KMS-11 (cell line): ENCODE results near the gene SYK.

ENCODE experiments used
- H2AFZ ChIP-seq: fragments of 200-600 bp; sonication (generic); 2 replicates; pipeline ENCODE4 v1.6.1; 2016; ENCODE audit warnings: antibody characterized with exemption, mixed run types, low read depth
- H3K27ac ChIP-seq: fragments of 200-600 bp; sonication (generic); 2 replicates; pipeline ENCODE4 v1.6.1; 2016; ENCODE audit warnings: mild to moderate bottlenecking, mixed run types
- H3K27me3 ChIP-seq: fragments of 200-600 bp; sonication (generic); 2 replicates; pipeline ENCODE4 v1.6.1; 2017; ENCODE audit warnings: mild to moderate bottlenecking, low read depth, mixed run types, moderate library complexity; ENCODE audit not compliant: insufficient read depth
- H3K36me3 ChIP-seq: fragments of 200-600 bp; sonication (generic); 2 replicates; pipeline ENCODE4 v1.6.1; 2017; ENCODE audit warnings: mild to moderate bottlenecking, mixed run types; ENCODE audit not compliant: insufficient read depth
- H3K4me1 ChIP-seq: fragments of 200-600 bp; sonication (generic); 2 replicates; pipeline ENCODE4 v1.6.1; 2016; ENCODE audit warnings: mild to moderate bottlenecking, low read depth, mixed run types; ENCODE audit not compliant: poor library complexity, severe bottlenecking
- H3K4me2 ChIP-seq: fragments of 200-600 bp; sonication (generic); 2 replicates; pipeline ENCODE4 v1.7.0; 2016; ENCODE audit warnings: mild to moderate bottlenecking, mixed run types
- H3K4me3 ChIP-seq: fragments of 200-600 bp; sonication (generic); IDR thresholded peaks from 2 replicates; pipeline ENCODE4 v1.6.1; 2017; ENCODE audit warnings: low read depth, low read length, mixed read lengths; ENCODE audit not compliant: insufficient read depth
- H3K79me2 ChIP-seq: fragments of 200-600 bp; sonication (generic); 2 replicates; pipeline ENCODE4 v1.6.1; 2016; ENCODE audit warnings: low read depth, mixed run types; ENCODE audit not compliant: insufficient read depth
- H3K9ac ChIP-seq: fragments of 200-600 bp; sonication (generic); 2 replicates; pipeline ENCODE4 v1.6.1; 2016; ENCODE audit warnings: mild to moderate bottlenecking, mixed run types
- H4K20me1 ChIP-seq: fragments of 200-600 bp; sonication (generic); 2 replicates; pipeline ENCODE4 v1.6.1; 2016; ENCODE audit warnings: mild to moderate bottlenecking, mixed run types; ENCODE audit not compliant: insufficient read depth
- CTCF ChIP-seq: fragments of 200-600 bp; sonication (generic); conservative IDR thresholded peaks from 2 replicates; pipeline ENCODE4 v1.6.1; 2017; ENCODE audit warnings: low read depth, mild to moderate bottlenecking, antibody characterized with exemption, low read length, moderate library complexity, mixed read lengths

SYK gene

GRCh38 chr9:90803860-90804593 lies 2.4 kb downstream of the SYK start:
- peaks cover 11% of the 10 kb centered on the region for H3K4me1 ChIP-seq
- H3K4me3 ChIP-seq: no peak overlapping the region
- no peak overlapping the region for H3K27ac ChIP-seq
- no peak for TF ChIP-seq CTCF
- no peaks in the 10 kb centered on the region for H3K79me2 ChIP-seq
- H4K20me1 ChIP-seq: no peaks in the 10 kb centered on the region
- H3K4me2 ChIP-seq: no peak overlapping the region
- no peaks in the 10 kb centered on the region for H3K27me3 ChIP-seq
- H3K36me3 ChIP-seq: no peaks in the 10 kb centered on the region
- H3K9ac ChIP-seq: no peak overlapping the region
- H2AFZ ChIP-seq: no peak overlapping the region

GRCh38 chr9:90805006-90805996 lies 3.7 kb downstream of the SYK start:
- Histone ChIP-seq H3K79me2 (no peaks in the 10 kb centered on the region), H4K20me1 (no peaks in the 10 kb centered on the region), H3K9ac (no peak overlapping the region), H3K27me3 (no peaks in the 10 kb centered on the region), H3K4me3 (no peak overlapping the region), H3K4me2 (no peak overlapping the region), H3K27ac (no peak overlapping the region), H3K36me3 (no peaks in the 10 kb centered on the region), H3K4me1 (peaks cover 11% of the 10 kb centered on the region), H2AFZ (no peak overlapping the region)
- no peak for TF ChIP-seq CTCF

GRCh38 chr9:90807006-90807405 lies 5.4 kb downstream of the SYK start:
- Histone ChIP-seq H2AFZ (no peak overlapping the region), H4K20me1 (no peaks in the 10 kb centered on the region), H3K27me3 (no peaks in the 10 kb centered on the region), H3K4me1 (peaks cover 11% of the 10 kb centered on the region), H3K4me2 (no peak overlapping the region), H3K9ac (no peak overlapping the region), H3K27ac (no peak overlapping the region), H3K79me2 (no peaks in the 10 kb centered on the region), H3K4me3 (no peak overlapping the region), H3K36me3 (no peaks in the 10 kb centered on the region)
- TF ChIP-seq CTCF: no peak

GRCh38 chr9:90808398-90808797 lies 6.8 kb downstream of the SYK start:
- Histone ChIP-seq H3K4me1 (peaks cover 11% of the 10 kb centered on the region), H3K36me3 (no peaks in the 10 kb centered on the region), H3K9ac (no peak overlapping the region), H3K4me2 (no peak overlapping the region), H3K27me3 (no peaks in the 10 kb centered on the region), H2AFZ (no peak overlapping the region), H3K79me2 (no peaks in the 10 kb centered on the region), H3K4me3 (no peak overlapping the region), H4K20me1 (no peaks in the 10 kb centered on the region), H3K27ac (no peak overlapping the region)
- TF ChIP-seq CTCF: no peak
